SK-N-DZ (cell line): Measurements from ENCODE around the gene GINS2.
A peak's percentile ranks its signal among the peaks of the same experiment; 100 is the strongest.

Experiments
- DNase-seq: peaks from one replicate; pipeline ENCODE4 v3.0.0-alpha.2; 2015; ENCODE audit warnings: low spot score

Gene GINS2

DNA sequence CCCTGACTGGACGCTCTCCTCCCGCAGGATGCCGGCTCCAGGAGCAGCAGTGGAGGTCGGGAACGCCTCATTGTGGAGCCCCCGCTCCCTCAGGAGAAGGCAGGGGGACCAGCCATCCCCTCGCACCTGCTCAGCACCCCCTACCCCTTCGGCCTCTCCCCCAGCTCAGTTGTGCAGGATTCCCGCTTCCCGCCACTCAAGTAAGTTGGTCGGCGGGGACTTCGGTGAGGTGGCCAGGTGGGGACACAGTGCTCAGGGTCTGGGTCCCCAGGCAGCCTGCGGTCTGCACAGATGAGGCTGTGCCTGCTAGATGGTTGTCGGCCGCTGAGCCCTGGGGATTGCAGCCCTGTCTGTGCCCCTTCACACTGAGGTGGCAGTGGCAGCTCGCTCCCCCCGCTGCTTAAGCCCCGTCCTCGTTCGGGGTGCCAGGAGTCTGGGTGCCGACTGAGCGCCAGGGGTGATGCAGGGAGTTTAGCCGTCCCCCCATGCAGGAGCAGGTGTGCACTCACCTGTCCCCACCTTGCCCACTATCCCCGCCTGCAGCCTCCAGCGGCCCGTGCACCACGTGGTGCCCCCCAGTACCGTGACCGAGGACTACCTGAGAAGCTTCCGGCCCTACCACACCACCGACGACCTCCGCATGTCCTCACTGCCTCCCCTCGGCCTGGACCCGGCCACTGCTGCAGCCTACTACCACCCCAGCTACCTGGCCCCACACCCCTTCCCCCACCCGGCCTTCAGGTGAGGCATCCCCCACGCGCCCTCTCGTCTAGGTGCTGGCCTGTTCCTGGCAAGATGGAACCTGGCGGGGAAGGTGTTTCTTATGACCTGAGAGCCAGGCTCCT, 34.3 kb downstream of the GINS2 start:
- DNase-seq = no peak

DNA sequence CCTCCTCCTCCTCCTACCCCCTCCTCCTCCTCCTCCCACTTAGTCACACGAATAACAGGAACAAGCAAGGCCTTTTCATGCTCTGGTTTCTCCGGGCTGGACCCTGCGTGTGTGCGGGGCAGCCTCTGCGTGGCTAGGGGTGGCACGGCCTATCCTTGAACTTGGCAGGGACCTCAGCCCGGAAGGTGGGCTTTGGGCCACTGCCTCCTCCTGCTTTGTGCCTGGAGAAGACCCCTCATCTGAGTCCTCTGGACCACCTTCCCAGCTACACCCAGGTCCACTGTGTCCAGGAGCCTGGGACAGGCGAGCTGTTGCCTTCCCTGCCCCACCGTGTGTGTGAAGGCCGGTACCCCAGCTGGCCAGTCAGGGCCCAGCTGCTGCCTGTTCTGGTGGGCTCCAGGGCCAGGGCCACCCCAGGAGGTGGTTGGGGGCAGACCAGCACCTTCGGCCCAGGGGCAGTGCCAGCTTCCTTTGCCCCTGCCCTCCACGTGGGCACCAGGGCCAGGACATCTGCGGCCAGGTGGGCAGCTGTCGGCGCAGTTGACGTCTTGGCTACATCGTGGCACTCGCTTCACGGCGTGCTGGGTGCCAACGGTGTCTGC, 35.4 kb downstream of the GINS2 start:
- DNase-seq = no peak

DNA sequence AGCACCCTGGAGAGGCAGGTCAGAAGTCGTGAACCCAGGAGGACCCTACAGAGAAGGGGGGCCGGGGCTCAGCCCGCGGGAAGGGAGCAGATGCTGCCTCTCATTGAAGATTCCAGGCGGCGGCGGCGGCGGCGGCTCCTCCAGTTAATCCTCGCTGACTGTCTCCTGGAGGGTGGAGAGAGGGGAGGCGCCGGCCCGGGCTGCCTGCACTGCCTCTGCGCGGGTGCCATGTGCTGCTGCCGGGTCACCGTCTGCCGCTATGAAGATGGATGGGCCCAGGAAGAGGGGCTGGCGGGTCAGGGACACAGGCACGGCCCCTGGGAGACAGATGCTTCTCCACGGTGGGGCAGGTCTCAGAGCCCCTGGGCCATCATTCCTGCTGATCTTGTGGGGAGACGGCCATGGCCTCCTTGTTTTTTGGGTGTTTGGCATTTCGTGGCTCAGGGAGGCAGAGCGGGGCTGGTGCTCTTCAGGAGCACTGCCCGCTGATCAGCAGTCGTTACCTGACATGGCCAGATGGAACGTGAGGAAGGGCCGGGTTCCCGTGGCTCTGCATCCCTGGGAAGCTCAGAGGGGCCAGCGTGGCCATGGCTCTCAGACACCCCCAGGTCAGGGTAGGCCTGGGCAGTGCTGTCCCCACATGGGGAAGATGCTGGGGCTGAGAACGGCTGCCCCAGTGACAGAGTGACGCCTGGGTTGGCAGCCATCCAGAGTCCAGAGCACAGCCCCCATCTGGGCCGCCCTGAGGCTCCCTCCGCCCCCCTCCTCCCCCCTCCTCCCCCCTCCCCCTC, 36.1 kb downstream of the GINS2 start:
- peak; percentile 90 for DNase-seq

DNA sequence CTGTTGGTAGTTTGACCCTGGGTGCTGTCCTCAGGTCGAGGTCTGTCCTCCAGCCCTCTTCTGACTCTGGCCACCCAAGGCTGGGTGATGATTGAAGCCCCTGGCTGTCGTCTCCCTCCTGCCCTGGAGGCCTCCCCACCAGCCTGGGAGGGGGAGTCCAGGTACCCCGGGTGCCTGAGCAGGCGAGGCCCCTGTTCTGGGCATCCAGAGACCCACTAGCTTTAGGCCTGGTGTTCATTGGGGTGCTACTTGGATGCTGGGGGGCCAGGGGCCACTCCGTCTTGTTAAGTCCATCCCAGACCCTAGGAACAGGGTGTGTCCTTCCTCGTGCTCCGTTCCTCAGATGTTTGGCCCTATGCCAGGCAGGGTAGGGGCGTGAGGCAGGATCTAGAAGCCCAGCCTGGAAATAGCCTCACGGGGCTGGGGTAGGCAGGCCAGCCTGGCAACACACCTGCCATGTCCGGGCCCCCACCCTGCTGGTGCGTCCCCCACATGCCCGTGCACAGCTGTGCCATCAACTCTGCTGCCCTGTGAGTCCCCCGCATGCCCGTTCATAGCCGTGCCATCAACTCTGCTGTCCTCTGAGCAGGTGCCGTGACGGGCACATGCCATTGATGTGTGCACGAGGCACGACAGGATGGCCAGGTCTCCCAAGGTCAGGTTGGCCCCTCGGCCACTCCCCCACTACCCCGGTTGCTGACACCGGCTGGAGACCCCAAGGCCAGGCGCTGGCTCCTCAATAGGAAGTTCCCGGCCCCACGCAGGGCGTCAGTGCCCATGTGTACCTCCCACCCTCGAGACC, 36.9 kb downstream of the GINS2 start:
- peak; percentile 63 for DNase-seq

DNA sequence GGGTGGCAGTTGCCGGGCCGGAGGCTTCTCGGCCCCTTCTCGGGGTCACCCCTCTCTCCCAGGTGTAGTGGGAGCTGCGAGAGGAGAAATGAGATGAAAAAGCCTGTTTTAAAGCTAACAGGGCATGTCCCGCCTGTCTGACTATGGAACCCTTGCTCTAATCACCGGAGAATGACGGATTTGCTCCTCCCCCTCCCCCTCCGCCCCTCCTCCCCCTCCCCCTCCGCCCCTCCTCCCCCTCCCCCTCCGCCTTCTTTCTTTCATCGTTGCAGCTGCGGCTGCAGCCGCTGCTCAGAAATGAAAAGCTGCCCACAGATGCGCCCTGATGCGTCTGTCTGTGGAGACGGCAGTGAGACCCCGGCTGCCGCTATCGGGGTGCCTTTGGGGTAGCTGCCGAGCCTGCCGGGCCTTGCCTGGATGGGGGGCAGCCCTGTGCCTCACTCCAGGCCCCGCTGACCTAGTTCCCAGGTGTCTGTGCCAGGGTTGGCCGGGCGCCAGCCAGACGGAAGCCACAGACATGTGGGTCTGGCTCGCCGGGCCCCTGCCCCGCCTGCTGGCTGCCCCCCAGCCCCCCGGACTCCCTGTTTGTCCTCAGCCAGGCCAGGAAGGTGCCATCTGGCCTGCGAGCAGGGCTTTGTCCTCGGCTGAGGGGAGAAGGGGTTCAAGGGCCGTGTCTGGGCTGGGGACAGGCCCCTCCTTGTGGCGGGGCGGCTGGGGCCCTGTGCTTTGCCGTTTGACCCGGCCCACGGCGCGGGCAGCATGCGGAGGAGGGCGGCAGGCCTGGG, 37.7 kb downstream of the GINS2 start:
- DNase-seq = peak; percentile 75

DNA sequence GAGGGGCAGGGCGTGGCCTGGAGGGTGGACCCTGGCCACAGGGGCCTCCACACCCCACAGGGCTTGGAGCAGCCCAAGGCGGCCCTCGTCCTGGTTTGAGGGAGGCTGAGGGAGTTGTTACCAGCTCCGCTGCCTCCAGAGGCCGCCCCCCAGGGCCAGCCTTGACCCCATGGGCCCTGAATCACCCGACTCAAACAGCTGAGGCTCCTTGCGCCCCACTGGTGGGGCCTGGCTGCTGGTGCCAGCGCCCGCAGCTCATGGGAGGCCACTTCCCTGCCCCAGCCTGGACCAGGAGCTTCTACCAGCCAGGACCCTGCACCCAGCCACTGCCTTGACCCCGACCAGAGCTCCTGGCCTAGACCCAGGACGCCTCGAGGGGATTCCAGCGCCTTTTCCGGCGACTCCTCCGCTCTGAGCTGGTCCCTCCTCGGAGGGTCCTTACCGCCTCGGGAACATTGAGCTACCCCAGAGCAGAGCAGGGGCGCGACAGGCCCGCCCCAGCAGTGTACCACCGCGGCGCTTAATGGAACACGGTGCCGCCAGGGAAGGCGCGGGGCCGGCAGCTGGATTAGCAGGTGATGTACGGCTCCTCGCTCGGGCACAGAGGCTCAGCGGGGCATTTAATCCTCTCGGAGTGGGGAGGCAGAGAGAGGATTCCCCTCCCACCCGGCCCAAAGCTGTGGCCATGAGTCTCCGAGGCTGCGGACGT, 38.5 kb downstream of the GINS2 start:
- DNase-seq = peak; percentile 74

DNA sequence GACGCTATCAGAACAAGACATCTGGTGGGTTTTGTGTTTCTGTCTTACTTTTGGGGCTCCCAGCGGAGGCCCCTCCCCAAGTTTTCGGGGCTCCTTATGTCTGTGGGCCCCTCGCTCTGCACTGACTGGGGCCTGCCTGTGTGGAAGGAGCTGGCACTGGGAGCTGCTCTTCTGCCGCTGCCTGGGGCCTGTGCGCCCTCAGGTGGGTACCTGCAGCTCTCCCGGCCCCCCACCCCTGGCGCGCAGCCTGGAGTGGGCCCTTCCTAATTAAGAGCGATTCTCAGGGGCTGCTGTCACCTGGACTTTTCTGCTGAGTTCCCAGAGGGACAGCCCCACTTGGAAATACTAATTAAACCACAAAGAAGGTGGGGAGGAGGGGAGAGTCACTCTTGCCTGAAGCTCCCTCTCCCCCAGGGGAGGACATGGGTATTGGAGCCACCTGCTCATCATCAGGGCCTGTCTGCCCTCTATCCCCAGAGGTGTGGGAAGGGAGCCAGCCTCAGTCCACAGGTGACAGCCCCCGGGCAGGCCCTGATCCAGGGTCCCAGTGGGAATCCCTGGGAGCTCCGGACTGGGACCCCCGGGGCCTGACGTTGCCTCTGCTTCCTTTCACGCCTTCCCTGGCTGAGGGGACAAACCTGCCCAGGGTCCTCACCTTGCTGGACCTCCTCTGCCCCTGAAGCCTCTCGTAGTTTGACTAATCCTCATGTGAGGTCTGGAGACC, 39.2 kb downstream of the GINS2 start:
- DNase-seq = peak; percentile 62

DNA sequence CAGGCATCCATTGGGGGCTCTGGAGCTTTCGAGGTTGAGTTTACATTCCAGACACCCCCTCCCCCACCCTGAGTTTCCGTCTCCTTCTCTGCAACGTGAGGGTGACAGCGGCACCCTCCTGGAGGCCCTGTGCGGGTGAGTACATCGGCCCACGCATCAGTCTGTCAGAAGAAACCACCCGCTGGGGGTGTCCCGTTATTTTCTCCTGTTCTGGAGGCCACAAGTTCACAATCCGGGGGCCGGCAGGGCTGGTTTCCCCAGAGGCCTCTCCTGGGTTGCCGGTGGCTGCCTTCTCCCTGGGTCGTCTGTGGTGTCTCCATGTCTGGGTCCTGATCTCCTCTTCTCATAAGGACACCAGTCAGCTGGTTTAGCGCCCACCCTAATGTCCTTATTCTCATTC, 39.9 kb downstream of the GINS2 start:
- DNase-seq = peak; percentile 44

DNA sequence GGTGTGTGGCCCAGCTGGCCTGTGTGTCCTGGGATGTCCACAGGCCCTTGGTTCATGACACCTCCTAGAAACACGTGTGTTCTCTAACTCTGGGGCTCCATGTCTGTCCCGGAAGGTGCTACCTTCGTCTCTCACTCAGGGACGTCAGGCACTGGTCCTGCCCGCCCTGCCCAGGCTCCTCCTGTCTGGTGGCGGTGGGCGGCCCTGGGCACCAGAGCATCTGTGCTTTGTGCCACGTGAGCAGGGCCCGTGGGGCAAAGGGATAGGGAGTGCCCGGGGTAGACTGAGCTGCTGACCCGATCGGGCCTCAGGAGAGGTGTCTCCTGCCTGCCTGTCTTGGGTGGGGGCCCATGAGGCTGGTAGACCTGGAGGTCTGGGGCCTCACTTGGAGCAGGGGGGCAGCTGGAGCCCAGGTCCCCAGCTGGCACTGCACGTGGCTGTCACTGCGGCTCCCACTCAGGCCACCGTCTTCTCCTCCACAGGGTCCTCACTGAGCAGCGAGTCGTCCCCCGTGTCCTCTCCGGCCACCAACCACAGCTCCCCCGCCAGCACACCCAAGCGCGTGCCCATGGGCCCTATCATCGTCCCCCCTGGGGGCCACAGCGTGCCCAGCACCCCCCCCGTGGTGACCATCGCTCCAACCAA, 40.6 kb downstream of the GINS2 start:
- no peak for DNase-seq

DNA sequence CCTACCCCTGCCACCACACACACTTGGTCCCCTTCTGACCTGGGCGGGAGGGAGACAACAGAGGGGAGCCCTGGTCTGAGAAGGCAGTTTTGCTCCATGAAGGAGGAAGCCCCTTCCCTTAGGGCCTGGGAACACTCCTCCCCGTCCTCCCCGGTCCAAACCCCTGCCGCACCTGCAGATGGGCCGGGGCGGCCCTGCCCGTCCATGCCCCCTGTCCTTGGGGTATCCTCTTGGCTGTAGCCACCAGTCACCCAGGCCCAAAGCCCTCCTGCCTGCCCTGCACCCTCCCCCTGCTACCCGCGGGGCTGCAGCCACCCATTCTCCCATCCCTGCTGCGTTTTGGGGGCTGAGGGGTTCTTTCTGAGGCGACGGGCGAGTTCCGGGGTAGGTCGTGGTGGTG, 41.8 kb downstream of the GINS2 start:
- no peak for DNase-seq

DNA sequence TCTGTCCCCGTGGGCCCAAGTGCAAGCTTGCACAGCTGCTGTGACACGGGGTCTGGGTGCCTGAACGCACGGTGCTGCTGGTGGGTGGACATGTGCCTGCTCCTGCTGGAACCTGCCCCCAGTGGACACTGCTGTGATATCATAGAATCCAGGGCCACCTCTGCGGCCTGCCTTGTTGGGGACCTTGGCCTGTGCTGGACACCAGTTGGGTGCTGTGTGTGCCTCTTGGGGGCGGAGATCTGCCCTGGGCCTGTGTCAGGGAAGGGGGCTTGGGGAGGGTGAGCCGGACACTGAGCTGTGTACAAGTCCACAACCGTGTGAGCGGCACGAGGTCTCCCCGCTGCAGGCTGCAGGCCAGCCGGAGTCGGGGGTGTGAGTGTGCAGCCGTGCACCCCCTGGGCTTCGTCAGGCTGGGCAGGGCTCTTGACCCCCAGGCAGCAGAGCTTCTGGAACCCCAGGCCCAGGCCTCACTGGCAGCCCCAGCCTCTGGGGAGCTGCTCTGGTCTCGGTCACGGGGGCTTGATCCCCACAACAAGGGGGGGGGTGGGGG, 42.3 kb downstream of the GINS2 start:
- no peak for DNase-seq

DNA sequence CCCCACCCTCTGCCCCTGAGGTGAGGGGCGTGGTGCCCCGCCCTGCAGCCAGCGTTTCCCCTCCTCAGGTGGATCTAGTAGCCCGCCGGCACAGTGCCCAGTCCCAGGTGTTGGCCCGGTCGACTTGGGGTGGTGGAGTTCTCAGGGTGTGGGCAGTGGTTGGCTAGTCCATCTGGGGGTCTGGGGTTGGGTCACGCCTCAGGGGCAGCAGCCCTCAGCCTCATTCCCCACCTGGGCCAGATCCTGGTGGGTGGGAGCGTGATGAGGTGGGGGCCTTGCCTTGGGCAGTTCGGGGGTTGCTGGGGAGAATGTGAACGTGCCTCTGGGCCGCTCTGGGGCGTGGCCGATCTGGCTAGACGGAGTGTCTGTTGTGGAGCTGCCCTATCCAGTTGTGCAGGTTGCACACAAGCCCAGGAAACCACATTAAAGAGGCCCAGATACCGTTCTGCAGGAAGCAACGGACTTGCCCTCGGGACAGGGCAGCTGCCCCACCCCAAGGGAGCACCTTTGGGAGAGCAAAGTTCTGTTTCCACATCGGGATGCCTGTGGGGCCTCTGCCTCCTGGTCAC, 43.6 kb downstream of the GINS2 start:
- DNase-seq = no peak

DNA sequence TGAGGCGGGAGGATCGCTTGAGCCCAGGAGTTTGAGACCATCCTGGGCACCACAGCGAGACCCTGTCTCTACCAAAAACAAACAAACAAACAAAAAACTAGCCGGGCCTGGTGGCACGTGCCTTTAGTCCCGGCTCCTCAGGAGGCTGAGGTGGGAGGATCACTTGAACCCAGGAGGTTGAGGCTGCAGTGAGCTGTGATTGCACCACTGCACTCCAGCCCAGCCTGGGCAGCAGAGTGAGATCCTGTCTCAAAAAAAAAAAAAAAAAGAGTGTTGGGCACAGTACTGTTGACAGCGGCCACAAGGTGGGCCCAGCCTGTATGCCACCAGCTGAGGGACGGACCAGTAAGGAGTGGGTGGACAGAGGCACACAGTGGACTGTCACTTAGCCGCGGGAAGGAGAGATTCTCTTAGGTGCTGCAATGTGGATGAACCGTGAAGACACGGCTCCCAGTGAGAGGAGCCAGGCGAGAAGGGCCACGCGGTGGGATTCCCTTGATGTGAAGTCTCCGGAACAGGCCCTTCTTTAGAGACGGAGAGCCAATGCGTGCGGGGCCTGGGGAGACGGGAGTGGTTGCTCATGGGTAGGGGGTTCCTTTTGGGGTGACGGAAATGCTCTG, 44.6 kb downstream of the GINS2 start:
- DNase-seq = no peak

DNA sequence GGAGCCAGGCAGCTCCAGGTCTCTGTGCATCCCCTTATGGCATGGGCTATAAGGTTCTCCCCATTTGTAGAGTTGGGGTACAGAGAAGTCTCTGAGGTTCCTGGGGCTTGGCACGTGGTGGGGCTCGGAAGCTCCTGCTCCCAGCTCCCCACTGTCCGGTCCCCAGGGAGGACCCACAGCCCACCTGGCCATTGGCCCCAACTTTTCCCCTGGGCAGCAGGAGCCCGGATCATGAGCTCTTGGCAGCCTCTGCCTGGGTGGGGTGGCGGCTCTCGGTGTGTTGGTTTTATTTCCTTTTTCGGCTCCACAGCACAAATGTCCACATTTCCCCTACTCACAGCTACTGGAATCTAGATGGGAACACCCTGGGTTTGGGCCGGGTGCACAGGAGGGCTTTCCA, 45.1 kb downstream of the GINS2 start:
- no peak for DNase-seq

DNA sequence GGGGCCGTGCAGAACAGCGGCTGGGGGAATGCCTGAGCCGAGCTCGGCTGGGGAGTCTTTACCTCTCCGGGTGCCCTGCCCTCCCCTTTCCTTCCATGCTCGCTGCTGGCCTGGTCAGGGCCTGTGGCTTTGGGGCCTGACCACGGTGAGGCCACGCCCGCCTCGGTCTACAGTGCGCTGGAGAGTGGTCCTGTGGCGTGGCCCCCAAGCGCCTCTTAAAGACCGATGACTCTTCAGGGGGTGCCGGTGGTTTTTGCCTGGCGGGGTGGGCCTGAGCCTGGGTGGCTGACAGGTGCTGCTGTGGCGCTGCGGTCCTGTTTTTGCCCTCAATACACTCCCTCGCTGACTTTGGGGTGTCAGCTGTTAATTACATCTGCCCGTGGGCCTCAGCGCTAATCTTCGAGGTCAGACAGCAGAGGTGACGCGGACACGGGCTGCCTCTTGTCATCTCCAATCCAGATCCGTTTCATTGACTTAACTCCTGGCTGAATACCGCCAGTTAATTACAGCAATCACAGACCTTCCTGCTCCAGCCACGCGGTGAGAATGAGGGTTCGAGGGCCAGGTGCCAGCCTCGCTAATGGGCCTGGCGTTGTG, 45.9 kb downstream of the GINS2 start:
- DNase-seq = peak; percentile 45

DNA sequence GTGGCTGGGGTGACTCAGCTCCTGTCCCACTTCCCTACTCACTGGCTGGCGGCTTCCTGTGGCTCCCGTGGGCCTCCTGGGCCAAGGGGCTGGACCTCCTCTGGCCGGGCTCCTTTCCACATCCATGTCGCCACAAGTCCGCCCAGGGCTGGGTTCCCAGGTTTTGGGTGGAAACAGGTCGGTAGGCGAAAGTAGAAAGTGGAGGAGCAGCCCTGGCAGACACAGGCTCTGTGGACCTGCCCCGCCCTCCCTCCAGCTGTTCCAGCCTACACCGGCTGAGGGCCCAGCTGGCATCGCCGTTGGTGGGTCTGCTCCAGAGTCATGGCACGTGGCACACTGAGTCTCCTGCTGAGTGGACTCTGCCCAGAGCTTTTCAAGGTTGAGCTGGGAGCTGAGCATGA, 47.0 kb downstream of the GINS2 start:
- no peak for DNase-seq

DNA sequence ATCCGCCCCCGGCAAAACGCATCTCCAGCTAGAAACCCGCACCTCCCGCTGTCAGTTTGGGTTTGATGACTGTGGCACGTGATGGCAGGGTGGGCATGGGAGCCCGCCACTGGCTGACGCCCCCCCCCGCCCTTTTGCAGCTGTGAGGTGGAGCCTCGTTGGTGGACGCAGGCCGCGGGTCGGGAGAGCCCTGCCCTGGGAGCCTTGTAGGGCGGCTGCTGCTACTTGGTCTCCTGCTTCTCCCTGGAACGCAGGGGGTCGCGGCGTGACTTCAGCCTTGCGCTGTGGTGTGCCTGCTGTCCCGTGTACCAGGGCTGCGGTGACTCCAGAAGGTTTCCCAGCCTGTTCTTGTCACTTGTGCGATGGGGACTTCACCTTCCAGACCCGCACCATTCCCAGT, 47.4 kb downstream of the GINS2 start:
- DNase-seq = no peak

DNA sequence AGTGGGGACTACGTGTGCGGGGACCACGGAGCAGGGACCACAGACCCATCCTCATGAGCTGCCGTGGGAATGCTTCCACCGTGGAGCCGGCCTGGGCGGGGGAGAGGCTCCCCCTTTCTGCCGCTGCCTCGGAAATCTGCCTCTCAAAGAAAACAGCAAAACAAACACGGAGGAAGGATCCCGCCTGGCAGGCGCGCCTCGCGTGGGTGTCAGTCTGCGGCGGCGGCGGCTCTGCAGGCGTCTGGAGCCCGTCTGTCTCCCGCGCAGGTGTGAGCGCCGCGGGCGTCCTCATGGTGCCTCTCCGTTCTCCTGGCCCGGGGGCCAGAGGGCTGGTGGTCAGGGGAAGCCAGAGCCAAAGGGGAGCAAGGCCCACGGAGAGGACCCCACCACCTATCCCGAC, 48.2 kb downstream of the GINS2 start:
- DNase-seq = no peak
